Fibroblast of pulmonary artery (primary cell): ENCODE measurements around the gene LIN9.
"Not testable (repeated sequence)": the region's sequence is repeated elsewhere in the genome, so short reads cannot be mapped to it uniquely, and the experiment has no call there.

Experiments
- DNase-seq: peaks from one replicate; pipeline ENCODE4 v3.0.0-alpha.2; 2010; ENCODE audit warnings: low read depth
- H3K4me3 ChIP-seq: replicated peaks from 2 replicates; pipeline ENCODE4 v1.5.1; 2011; ENCODE audit warnings: low read depth, mild to moderate bottlenecking, control low read depth, low read length, moderate library complexity
- TF ChIP-seq, protein P1 (sequence below): IDR thresholded peaks from 2 replicates; pipeline ENCODE4 v1.5.1; 2011; ENCODE audit warnings: mild to moderate bottlenecking, control low read depth, low read length, inconsistent platforms; ENCODE audit errors: missing control alignments

Gene LIN9

DNA sequence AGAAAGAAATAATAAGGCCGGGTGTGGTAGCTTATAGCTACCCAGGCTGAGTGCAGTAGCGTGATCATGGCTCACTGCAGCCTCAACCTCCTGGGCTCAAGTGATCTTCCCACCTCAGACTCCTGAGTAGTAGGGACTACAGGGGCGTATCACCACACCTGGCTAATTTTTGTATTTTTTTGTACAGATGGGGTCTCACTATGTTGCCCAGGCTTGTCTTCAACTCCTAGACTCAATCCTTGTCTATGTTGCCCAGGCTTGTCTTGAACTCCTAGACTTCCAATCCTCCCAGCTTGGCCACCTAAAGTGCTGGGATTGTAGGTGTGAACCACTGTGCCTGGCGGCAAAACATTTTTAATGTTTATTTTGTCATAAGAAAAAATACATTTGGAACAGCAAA lies 55.0 kb downstream of the LIN9 start:
- H3K4me3 ChIP-seq = no peak overlapping the region
- DNase-seq = no peak
- TF ChIP-seq, protein P1, sequence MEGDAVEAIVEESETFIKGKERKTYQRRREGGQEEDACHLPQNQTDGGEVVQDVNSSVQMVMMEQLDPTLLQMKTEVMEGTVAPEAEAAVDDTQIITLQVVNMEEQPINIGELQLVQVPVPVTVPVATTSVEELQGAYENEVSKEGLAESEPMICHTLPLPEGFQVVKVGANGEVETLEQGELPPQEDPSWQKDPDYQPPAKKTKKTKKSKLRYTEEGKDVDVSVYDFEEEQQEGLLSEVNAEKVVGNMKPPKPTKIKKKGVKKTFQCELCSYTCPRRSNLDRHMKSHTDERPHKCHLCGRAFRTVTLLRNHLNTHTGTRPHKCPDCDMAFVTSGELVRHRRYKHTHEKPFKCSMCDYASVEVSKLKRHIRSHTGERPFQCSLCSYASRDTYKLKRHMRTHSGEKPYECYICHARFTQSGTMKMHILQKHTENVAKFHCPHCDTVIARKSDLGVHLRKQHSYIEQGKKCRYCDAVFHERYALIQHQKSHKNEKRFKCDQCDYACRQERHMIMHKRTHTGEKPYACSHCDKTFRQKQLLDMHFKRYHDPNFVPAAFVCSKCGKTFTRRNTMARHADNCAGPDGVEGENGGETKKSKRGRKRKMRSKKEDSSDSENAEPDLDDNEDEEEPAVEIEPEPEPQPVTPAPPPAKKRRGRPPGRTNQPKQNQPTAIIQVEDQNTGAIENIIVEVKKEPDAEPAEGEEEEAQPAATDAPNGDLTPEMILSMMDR = no peak

DNA sequence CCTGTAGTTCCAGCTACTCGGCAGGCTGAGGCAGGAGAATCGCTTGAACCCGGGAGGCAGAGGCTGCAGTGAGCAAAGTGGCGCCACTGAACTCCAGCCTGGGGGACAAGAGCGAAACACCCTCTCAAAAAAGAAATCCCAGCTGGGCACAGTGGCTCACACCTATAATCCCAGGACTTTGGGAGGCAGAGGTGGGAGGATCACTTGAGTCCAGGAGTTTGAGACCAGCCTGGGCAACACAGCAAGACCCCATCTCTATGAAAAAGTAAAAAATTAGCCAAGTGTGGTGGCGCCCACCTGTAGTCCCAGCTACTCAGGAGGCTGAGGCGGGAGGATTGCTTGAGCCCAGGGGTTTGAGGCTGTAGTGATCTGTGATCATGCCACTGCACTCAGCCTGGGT lies 56.1 kb downstream of the LIN9 start:
- not testable (repeated sequence) for DNase-seq, H3K4me3 ChIP-seq

DNA sequence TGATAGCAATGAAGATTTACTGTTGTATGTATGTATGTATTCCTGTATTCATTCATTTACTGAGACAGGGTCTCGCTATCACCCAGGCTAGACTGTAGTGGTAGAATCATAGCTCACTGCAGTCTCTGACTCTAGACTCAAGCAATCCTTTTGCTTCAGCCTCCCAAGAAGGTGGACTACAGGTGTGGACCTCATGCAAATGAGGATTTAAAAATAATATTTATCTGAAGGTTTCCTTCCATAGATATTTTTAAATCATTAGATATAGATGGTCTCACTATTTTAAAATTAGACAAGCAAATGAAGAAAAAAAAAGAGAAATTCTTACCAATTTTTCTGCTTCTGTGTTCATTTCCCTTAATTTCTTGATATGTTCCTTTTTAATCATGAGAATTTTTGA lies 58.5 kb downstream of the LIN9 start:
- DNase-seq = no peak
- H3K4me3 ChIP-seq = no peak overlapping the region
- TF ChIP-seq, protein P1 = no peak

DNA sequence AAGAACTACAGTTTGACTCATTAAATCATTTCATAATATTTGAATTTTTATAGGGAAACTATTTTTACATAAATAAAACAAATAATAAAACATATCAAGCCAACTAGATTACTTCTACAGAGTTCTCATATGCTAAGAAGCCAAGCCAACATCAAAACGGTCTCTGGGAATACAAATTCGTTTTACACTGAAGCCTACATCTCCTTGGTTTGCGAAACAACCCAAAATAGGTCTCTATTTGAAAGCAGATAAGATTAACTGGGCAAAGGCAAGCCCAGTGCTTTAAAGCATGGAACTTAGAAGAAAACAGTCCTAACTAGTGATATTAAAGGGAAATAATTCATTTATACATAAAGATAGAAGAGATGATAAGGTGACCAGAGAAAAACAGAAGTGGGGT lies 60.2 kb downstream of the LIN9 start:
- no peak for DNase-seq
- TF ChIP-seq, protein P1 = no peak
- no peak overlapping the region for H3K4me3 ChIP-seq

DNA sequence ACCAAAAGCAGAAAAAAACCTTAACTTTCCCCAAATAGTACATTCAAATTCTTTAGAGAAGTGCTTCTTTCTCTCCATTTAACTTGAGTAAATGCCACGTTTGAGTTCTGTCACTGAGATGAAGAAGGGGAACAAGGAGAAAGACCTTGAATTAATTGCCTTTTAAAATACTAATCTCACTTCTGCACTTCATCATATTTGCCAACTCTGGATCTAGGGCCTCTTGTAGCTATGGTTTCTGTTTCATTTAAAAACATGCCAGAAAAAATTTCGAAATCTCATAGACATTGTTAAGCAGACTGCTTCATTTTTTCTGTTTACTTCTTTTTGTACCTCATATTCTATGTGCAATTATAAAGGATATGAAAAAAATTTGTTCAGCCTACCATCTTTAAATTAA lies 60.9 kb downstream of the LIN9 start:
- TF ChIP-seq, protein P1 = no peak
- peak; percentile 83 for DNase-seq
- H3K4me3 ChIP-seq = no peak overlapping the region

DNA sequence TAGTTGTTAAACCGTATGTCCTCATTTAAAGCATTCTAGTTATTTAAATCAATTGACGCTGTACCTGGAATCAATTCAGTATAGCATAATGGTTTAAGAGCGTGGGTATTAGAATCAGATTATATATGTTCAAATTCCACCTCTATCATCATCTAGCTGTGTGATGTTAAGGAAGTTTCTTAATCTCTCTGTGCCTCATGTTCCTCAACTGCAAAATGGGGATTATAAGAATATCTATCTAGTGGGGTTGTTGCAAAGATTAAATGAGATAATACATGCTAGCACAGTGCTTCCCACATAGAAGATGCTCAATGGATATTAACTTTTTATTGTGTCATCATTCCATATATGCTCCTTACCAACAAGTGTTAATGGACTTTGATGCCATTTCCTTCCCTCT lies 69.5 kb downstream of the LIN9 start:
- no peak overlapping the region for H3K4me3 ChIP-seq
- TF ChIP-seq, protein P1 = no peak
- DNase-seq = no peak

DNA sequence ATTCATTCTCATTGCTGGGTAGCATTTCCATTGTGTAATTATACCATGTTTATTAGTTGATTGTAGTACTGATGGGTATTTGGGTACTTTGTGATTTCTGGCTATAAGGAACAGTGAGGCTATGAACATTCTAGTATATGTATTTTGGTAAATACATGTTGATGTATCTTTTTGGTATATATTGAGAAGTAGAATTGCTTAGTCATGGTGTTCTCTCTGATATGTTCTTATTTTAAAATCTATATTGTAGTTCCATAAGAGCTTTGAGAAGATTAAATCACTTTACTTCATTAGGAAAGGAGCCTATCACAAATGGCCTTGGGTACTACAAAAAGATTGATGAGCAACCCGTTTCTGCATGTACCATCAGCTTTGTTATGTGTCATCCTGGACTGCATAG lies 72.1 kb downstream of the LIN9 start:
- TF ChIP-seq, protein P1 = no peak
- no peak overlapping the region for H3K4me3 ChIP-seq
- no peak for DNase-seq

DNA sequence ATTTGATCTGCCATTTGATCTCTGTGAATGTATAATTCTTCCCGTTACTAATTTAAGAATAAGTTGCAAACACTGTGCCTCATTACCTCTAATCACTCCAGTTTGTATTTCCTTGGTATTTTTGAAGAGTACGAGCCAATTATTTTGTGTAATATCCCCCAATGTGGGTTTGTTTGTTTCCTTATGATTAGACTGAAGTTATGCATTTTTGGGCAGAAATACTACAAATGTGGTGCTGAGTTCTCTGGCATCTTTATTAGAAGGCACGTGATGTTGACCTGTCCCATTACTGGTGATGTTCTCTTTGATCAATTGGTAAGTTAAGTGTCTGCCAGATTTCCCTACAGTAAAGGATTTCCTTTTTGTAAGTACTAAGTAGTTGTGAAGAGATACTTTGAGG lies 75.2 kb downstream of the LIN9 start:
- no peak overlapping the region for H3K4me3 ChIP-seq
- no peak for DNase-seq
- TF ChIP-seq, protein P1 = no peak
